Pancreas (tissue), 10 donors: ENCODE measurements around the gene FFAR3. TPM values are rescaled to one million over a fixed set of nuclear protein-coding genes. Genes with fewer than 3 reads are reported as not detected.

Experiments
- ATAC-seq, 4 donors: fragments of 200-7000 bp; cut with Tn5 transposase; one replicate each; pipeline versions ENCODE4 v1.8.0 to v1.9.1; 2020; ENCODE audit warnings: mild to moderate bottlenecking in 4 of 4, moderate library complexity in 4 of 4
- DNase-seq, 6 donors: peaks; one replicate each; pipeline ENCODE4 v3.0.0-alpha.2; 2020
- FAIRE-seq: peaks from 2 replicates; lab custom pipeline; 2012; peaks lifted over from hg19 to GRCh38; lab: Jason Lieb, UNC
- H3K27ac ChIP-seq, 4 donors: fragments of 200-600 bp; sonication (generic); 1 replicate in 3 of 4; 2 replicates in 1 of 4; pipeline versions ENCODE4 v1.5.0 to v1.8.0; 2020
- H3K27me3 ChIP-seq, 4 donors: fragments of 200-600 bp; one replicate each; pipeline ENCODE4 v1.8.0; 2021
- H3K36me3 ChIP-seq, 3 donors: fragments of 200-600 bp; sonication (generic) in 1 of 3; one replicate each; pipeline versions ENCODE4 v1.5.0 to v1.8.0; 2020 to 2021
- H3K4me1 ChIP-seq, 3 donors: fragments of 200-600 bp; one replicate each; pipeline ENCODE4 v1.8.0; 2021
- H3K4me3 ChIP-seq, 4 donors: fragments of 200-600 bp; sonication (generic) in 2 of 4; one replicate each; pipeline versions ENCODE4 v1.5.0 to v1.8.0; 2020 to 2021
- H3K9me3 ChIP-seq, 4 donors: fragments of 200-600 bp; one replicate each; pipeline ENCODE4 v1.8.0; 2021
- WGBS, 2 donors: extraction: QIAGEN DNeasy Blood & Tissue Kit; methylation state at CpG; one replicate each; pipeline ENCODE4 v1.1.7; 2013; 5-methylcytosine and 5-hydroxymethylcytosine counted together
- intact Hi-C, 3 donors: fragments of 100-400 bp; cut with DNase I; formaldehyde crosslinking; loops; one replicate each; pipeline versions ENCODE4 v1.11.1 to v1.14.2; 2022
- polyA plus RNA-seq, 2 donors: library from polyadenylated mRNA; stranded (reverse); fragments of 200-250 nt; gene quantifications; one replicate each; pipeline ENCODE4 v1.2.3, GENCODE V29; 2013
- total RNA-seq, 6 donors: library from RNA; stranded (reverse); fragmentation: NEBNext Ultra II Directional in 4 of 6; extraction: Animal tissue kit (Norgen Biotek cat#: 25700) in 4 of 6; gene quantifications; one replicate each; pipeline versions ENCODE4 v1.2.1 to v1.2.4, GENCODE V29; 2021 to 2023
- TF ChIP-seq, protein P1 (sequence below), 4 donors: fragments of 200-600 bp; sonication (generic) in 3 of 4; IDR thresholded peaks; one replicate each; pipeline versions ENCODE4 v1.5.0 to v1.8.0; 2021; ENCODE audit warnings: antibody characterized with exemption in 4 of 4
- donor health status: healthy with polysubstance abuse.
- donor health status: DM: no; HTN: no; CAD: no; lungs with moderate emphysema.
- donor health status: DM: no; HTN: no; CAD: no.
- donor health status: control.
- donor health status: control.
- donor health status: Bipolar disorder and iron deficiency.
- donor health status: DM: yes; HTN: yes; CAD: no.
- donor health status: DM: no; HTN: no; CAD: no.
- donor health status: DM: no; HTN: no; CAD: no.
- donor health status: DM: yes; HTN: yes; CAD: no.

Gene FFAR3
- total and polyA plus RNA-seq, 8 donors, result 0.09 to 2.7 (median 0.34) TPM; not detected in 1

GRCh38 chr19:35332817-35333216, 25.4 kb upstream of the FFAR3 start:
- H3K36me3 ChIP-seq, result no peaks in the 10 kb centered on the region
- no peak overlapping the region for H3K4me3 ChIP-seq
- no peak for FAIRE-seq
- H3K27ac ChIP-seq, result no peak overlapping the region
- H3K27me3 ChIP-seq, result no peaks in the 10 kb centered on the region
- TF ChIP-seq, protein P1, sequence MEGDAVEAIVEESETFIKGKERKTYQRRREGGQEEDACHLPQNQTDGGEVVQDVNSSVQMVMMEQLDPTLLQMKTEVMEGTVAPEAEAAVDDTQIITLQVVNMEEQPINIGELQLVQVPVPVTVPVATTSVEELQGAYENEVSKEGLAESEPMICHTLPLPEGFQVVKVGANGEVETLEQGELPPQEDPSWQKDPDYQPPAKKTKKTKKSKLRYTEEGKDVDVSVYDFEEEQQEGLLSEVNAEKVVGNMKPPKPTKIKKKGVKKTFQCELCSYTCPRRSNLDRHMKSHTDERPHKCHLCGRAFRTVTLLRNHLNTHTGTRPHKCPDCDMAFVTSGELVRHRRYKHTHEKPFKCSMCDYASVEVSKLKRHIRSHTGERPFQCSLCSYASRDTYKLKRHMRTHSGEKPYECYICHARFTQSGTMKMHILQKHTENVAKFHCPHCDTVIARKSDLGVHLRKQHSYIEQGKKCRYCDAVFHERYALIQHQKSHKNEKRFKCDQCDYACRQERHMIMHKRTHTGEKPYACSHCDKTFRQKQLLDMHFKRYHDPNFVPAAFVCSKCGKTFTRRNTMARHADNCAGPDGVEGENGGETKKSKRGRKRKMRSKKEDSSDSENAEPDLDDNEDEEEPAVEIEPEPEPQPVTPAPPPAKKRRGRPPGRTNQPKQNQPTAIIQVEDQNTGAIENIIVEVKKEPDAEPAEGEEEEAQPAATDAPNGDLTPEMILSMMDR (IDR thresholded peaks at IDR 0.05), result no peak
- no peak for DNase-seq
- ATAC-seq, result no peak
- intact Hi-C loops, result no loop called here
- WGBS, 2 donors, result 73 to 84% methylated on average over 12 of the region's 12 CpGs
- H3K9me3 ChIP-seq, result no peaks in the 10 kb centered on the region
- H3K4me1 ChIP-seq, result no peaks in the 10 kb centered on the region

- FAIRE-seq, result no peak
These were observed 24.0 kb upstream of the FFAR3 start for GRCh38 chr19:35334144-35334753.

DNA sequence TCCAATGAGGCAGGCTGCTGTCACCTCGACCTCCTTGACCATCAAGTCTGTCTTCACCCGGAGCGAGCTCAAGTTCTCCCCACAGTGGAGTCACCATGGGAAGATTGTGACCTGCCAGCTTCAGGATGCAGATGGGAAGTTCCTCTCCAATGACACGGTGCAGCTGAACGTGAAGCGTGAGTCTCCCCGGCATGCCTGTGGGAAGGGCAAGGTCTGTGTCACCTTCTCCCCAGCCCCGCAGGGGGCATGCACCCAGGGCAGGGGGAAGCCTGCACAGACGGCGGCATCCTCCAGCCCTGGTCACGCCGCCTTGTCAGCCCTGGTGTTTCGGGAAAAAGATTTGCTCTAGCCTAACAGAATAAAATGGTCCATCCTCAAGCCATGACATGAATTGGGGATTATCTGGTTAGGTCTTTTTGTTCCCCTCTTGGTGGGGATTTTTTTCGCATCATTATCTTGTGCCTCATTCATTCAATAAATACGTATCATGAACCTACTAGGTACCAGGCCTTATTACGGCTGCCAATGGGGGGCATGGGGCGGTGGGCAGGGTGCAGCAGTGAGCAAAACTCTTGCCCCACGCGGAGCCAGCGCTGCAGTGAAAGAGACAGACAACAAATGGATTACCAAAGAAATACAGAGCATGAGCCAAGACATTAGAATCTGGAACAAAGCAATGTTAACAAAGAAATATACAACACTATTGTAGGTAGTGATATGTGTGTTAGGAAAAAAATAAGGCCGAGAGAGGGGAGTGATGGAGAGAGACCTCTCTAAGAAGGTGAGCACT, 21.9 kb upstream of the FFAR3 start:
- 76 to 77% methylated on average over 21 of the region's 21 CpGs for WGBS, 2 donors
- H3K4me1 ChIP-seq, result no peaks in the 10 kb centered on the region

More at GRCh38 chr19:35334144-35334753, 24.0 kb upstream of the FFAR3 start:
- intact Hi-C loops, result no loop called here
- H3K36me3 ChIP-seq, result no peaks in the 10 kb centered on the region
- DNase-seq (no peak), ATAC-seq (no peak)
- no peak overlapping the region for H3K4me3 ChIP-seq
- H3K4me1 ChIP-seq, result no peaks in the 10 kb centered on the region
- no peaks in the 10 kb centered on the region for H3K27me3 ChIP-seq
- TF ChIP-seq, protein P1 (IDR thresholded peaks at IDR 0.05), result no peak
- WGBS, 2 donors, result 68 to 76% methylated on average over 10 of the region's 10 CpGs
- no peak overlapping the region for H3K27ac ChIP-seq
- H3K9me3 ChIP-seq, result no peaks in the 10 kb centered on the region

GRCh38 chr19:35337097-35337983, 20.9 kb upstream of the FFAR3 start:
- DNase-seq (no peak), ATAC-seq (no peak), FAIRE-seq (no peak)
- Histone ChIP-seq H3K36me3 (no peaks in the 10 kb centered on the region), H3K9me3 (no peaks in the 10 kb centered on the region), H3K27ac (no peak overlapping the region), H3K4me1 (no peaks in the 10 kb centered on the region), H3K27me3 (no peaks in the 10 kb centered on the region), H3K4me3 (no peak overlapping the region)
- WGBS, 2 donors, result 63 to 76% methylated on average over 24 to 25 of the region's 25 CpGs
- intact Hi-C loops, result no loop called here
- TF ChIP-seq, protein P1 (IDR thresholded peaks at IDR 0.05), result no peak

More for the DNA sequence above, 21.9 kb upstream of the FFAR3 start:
- FAIRE-seq (no peak), DNase-seq (no peak), ATAC-seq (no peak)
- no peaks in the 10 kb centered on the region for H3K36me3 ChIP-seq
- intact Hi-C loops, result no loop called here
- TF ChIP-seq, protein P1 (IDR thresholded peaks at IDR 0.05), result no peak
- no peaks in the 10 kb centered on the region for H3K9me3 ChIP-seq
- no peak overlapping the region for H3K27ac ChIP-seq
- H3K27me3 ChIP-seq, result no peaks in the 10 kb centered on the region
- H3K4me3 ChIP-seq, result no peak overlapping the region
